Naive thymus-derived CD4-positive, alpha-beta T cell (primary cell): ENCODE measurements around the gene ALDH2. TPM values are rescaled to one million over a fixed set of nuclear protein-coding genes. Genes with fewer than 3 reads are reported as not detected.

ENCODE experiments used
- ATAC-seq: fragments of 150-1000 bp; cut with Tn5 transposase; 2 replicates; pipeline ENCODE4 v1.10.0; 2021; ENCODE audit warnings: mild to moderate bottlenecking, moderate library complexity
- CTCF ChIA-PET: fragments of 350-600 bp; sonication (Branson Sonifier 250); formaldehyde crosslinking; loops from one replicate; lab custom pipeline; 2021; ENCODE audit warnings: antibody characterized with exemption; lab: Charles Lee
- POLR2A ChIA-PET: fragments of 350-600 bp; sonication (Branson Sonifier 250); formaldehyde crosslinking; loops from one replicate; lab custom pipeline; 2021; ENCODE audit warnings: antibody characterized with exemption, inconsistent platforms; lab: Charles Lee
- DNase-seq, 9 donors: peaks; one replicate each; pipeline versions ENCODE4 v3.0.0 to v3.0.0-alpha.2; 2020 to 2022; ENCODE audit warnings: mixed read lengths in 1 of 9
- H3K27ac ChIP-seq: one replicate; pipeline ENCODE4 v1.7.0; 2013; ENCODE audit warnings: mild to moderate bottlenecking, low read depth, low read length, moderate library complexity
- H3K27me3 ChIP-seq, 2 donors: one replicate each; pipeline ENCODE4 v1.7.0; 2013; ENCODE audit warnings: low read length in 2 of 2, mild to moderate bottlenecking in 2 of 2, moderate library complexity in 2 of 2; ENCODE audit not compliant: control insufficient read depth in 2 of 2, insufficient read depth in 2 of 2
- H3K36me3 ChIP-seq, 3 experiments: 1 replicate in 2 of 3; 2 replicates in 1 of 3; pipeline ENCODE4 v1.7.0; 2013; ENCODE audit warnings: low read length in 3 of 3, mild to moderate bottlenecking in 3 of 3, moderate library complexity in 1 of 3; ENCODE audit not compliant: insufficient read depth in 3 of 3, control insufficient read depth in 2 of 3
- H3K4me1 ChIP-seq, 2 donors: one replicate each; pipeline ENCODE4 v1.7.0; 2013; ENCODE audit warnings: low read length in 2 of 2, mild to moderate bottlenecking in 2 of 2, moderate library complexity in 1 of 2; ENCODE audit not compliant: control insufficient read depth in 2 of 2, insufficient read depth in 2 of 2
- H3K4me3 ChIP-seq: 2 replicates; pipeline ENCODE4 v1.7.0; 2013; ENCODE audit warnings: mild to moderate bottlenecking, low read length
- H3K9me3 ChIP-seq, 3 experiments: 1 replicate in 2 of 3; 2 replicates in 1 of 3; pipeline ENCODE4 v1.7.0; 2013; ENCODE audit warnings: low read length in 3 of 3; ENCODE audit not compliant: control insufficient read depth in 2 of 3
- H3K27ac Mint-ChIP-seq, 9 donors: one replicate each; pipeline ENCODE4 v1.8.0; 2020 to 2022; ENCODE audit warnings: mixed read lengths in 9 of 9, mild to moderate bottlenecking in 8 of 9, moderate library complexity in 5 of 9, inconsistent platforms in 2 of 9
- H3K27me3 Mint-ChIP-seq, 5 donors: one replicate each; pipeline ENCODE4 v1.8.0; 2021 to 2022; ENCODE audit warnings: mixed read lengths in 5 of 5, mild to moderate bottlenecking in 1 of 5
- H3K36me3 Mint-ChIP-seq, 5 donors: one replicate each; pipeline ENCODE4 v1.8.0; 2020 to 2022; ENCODE audit warnings: mixed read lengths in 5 of 5, mild to moderate bottlenecking in 3 of 5, inconsistent platforms in 1 of 5
- H3K4me1 Mint-ChIP-seq, 7 donors: one replicate each; pipeline ENCODE4 v1.8.0; 2020 to 2022; ENCODE audit warnings: mixed read lengths in 7 of 7, mild to moderate bottlenecking in 3 of 7, inconsistent platforms in 1 of 7
- H3K4me3 Mint-ChIP-seq, 10 donors: one replicate each; pipeline ENCODE4 v1.8.0; 2020 to 2022; ENCODE audit warnings: mild to moderate bottlenecking in 10 of 10, mixed read lengths in 10 of 10, moderate library complexity in 6 of 10, inconsistent platforms in 2 of 10
- H3K9me3 Mint-ChIP-seq, 11 donors: one replicate each; pipeline ENCODE4 v1.8.0; 2020 to 2022; ENCODE audit warnings: mixed read lengths in 11 of 11, mild to moderate bottlenecking in 4 of 11, inconsistent platforms in 1 of 11, moderate library complexity in 1 of 11
- intact Hi-C, 2 donors: fragments of 100-400 bp; cut with micrococcal nuclease; formaldehyde crosslinking; loops; one replicate each; pipeline ENCODE4 v1.15.1; 2023
- polyA plus RNA-seq, 2 donors: library from polyadenylated mRNA; unstranded; fragments of 300-500 nt; fragmentation: Illumina TruSeq; gene quantifications; one replicate each; pipeline ENCODE4 v1.2.3, GENCODE V29; 2021
- total RNA-seq, 6 experiments: library from RNA in 5 of 6; stranded (reverse) in 5 of 6; gene quantifications; 1 replicate in 5 of 6; 2 replicates in 1 of 6; pipeline ENCODE4 v1.2.3 and lab custom pipeline; 2021 to 2026

Gene ALDH2
- total and polyA plus RNA-seq, 7 experiments from 2014 or later: 0.46 to 69.3 (median 3.3) TPM

GRCh38 chr12:111791507-111791906 lies 24.8 kb downstream of the ALDH2 start:
- H3K4me1 ChIP-seq: no peaks in the 10 kb centered on the region
- Mint-ChIP-seq H3K4me1 (no peaks in the 10 kb centered on the region), H3K27ac (no peak overlapping the region), H3K9me3 (no peaks in the 10 kb centered on the region), H3K36me3 (peaks cover 0 to 4% (median 0%) of the 10 kb centered on the region in 5 donors), H3K27me3 (no peaks in the 10 kb centered on the region), H3K4me3 (no peak overlapping the region)
- intact Hi-C loops: no loop called here
- H3K27ac ChIP-seq: no peak overlapping the region
- no peaks in the 10 kb centered on the region for H3K27me3 ChIP-seq
- no peaks in the 10 kb centered on the region for H3K9me3 ChIP-seq
- ATAC-seq (no peak), DNase-seq (no peak)
- POLR2A ChIA-PET: no interaction called here
- no peaks in the 10 kb centered on the region for H3K36me3 ChIP-seq
- no peak overlapping the region for H3K4me3 ChIP-seq
- CTCF ChIA-PET: interaction anchor here (1.4 kb wide), 1 partner anchor 21 kb away, joined by 4 read pairs; no protein-coding TSS in a partner anchor

GRCh38 chr12:111792155-111792855 lies 25.6 kb downstream of the ALDH2 start:
- H3K4me3 Mint-ChIP-seq: no peak overlapping the region
- no peaks in the 10 kb centered on the region for H3K9me3 Mint-ChIP-seq
- intact Hi-C loops: no loop called here
- H3K27ac ChIP-seq: no peak overlapping the region
- no peaks in the 10 kb centered on the region for H3K27me3 ChIP-seq
- H3K36me3 ChIP-seq: no peaks in the 10 kb centered on the region
- ChIA-PET POLR2A (no interaction called here), CTCF (no interaction called here)
- no peak for DNase-seq
- H3K4me1 ChIP-seq: no peaks in the 10 kb centered on the region
- H3K4me3 ChIP-seq: no peak overlapping the region
- H3K36me3 Mint-ChIP-seq: peaks cover 0 to 4% (median 0%) of the 10 kb centered on the region in 5 donors
- H3K4me1 Mint-ChIP-seq: no peaks in the 10 kb centered on the region
- no peaks in the 10 kb centered on the region for H3K9me3 ChIP-seq
- no peak for ATAC-seq
- peak overlapping the region in 1 of 9 donors; percentile 25 for H3K27ac Mint-ChIP-seq
- H3K27me3 Mint-ChIP-seq: no peaks in the 10 kb centered on the region

- no peak overlapping the region for H3K27ac Mint-ChIP-seq
- H3K4me3 ChIP-seq: no peak overlapping the region
- no peaks in the 10 kb centered on the region for H3K9me3 ChIP-seq
- no peaks in the 10 kb centered on the region for H3K27me3 Mint-ChIP-seq
- DNase-seq: no peak
- peaks cover 0 to 2% (median 0%) of the 10 kb centered on the region in 7 donors for H3K4me1 Mint-ChIP-seq
- peaks cover 0 to 4% (median 0%) of the 10 kb centered on the region in 5 donors for H3K36me3 Mint-ChIP-seq
- no peaks in the 10 kb centered on the region for H3K4me1 ChIP-seq
- ATAC-seq: no peak
- ChIA-PET CTCF (no interaction called here), POLR2A (no interaction called here)
- H3K4me3 Mint-ChIP-seq: no peak overlapping the region
- intact Hi-C loops: no loop called here
- H3K27me3 ChIP-seq: no peaks in the 10 kb centered on the region
- no peaks in the 10 kb centered on the region for H3K9me3 Mint-ChIP-seq
- no peak overlapping the region for H3K27ac ChIP-seq
- H3K36me3 ChIP-seq: no peaks in the 10 kb centered on the region
Measured at GRCh38 chr12:111792856-111793235, 26.1 kb downstream of the ALDH2 start.

- H3K36me3 ChIP-seq: no peaks in the 10 kb centered on the region
- no peaks in the 10 kb centered on the region for H3K27me3 ChIP-seq
- ChIA-PET POLR2A (no interaction called here), CTCF (no interaction called here)
- no peak overlapping the region for H3K27ac ChIP-seq
- no peak for DNase-seq
- Mint-ChIP-seq H3K36me3 (peaks cover 0 to 9% (median 0%) of the 10 kb centered on the region in 5 donors), H3K4me1 (peaks cover 0 to 2% (median 0%) of the 10 kb centered on the region in 7 donors), H3K9me3 (no peaks in the 10 kb centered on the region), H3K4me3 (no peak overlapping the region), H3K27me3 (no peaks in the 10 kb centered on the region), H3K27ac (no peak overlapping the region)
- H3K9me3 ChIP-seq: no peaks in the 10 kb centered on the region
- no peak overlapping the region for H3K4me3 ChIP-seq
- H3K4me1 ChIP-seq: no peaks in the 10 kb centered on the region
- ATAC-seq: no peak
- intact Hi-C loops: no loop called here
Measured at GRCh38 chr12:111798182-111798581, 31.4 kb downstream of the ALDH2 start.

- H3K4me3 ChIP-seq: no peak overlapping the region
- intact Hi-C loops: no loop called here
- Mint-ChIP-seq H3K4me1 (peaks cover 0 to 2% (median 0%) of the 10 kb centered on the region in 7 donors), H3K4me3 (no peak overlapping the region), H3K27me3 (no peaks in the 10 kb centered on the region), H3K27ac (no peak overlapping the region), H3K36me3 (peaks cover 0 to 9% (median 0%) of the 10 kb centered on the region in 5 donors), H3K9me3 (no peaks in the 10 kb centered on the region)
- H3K36me3 ChIP-seq: no peaks in the 10 kb centered on the region
- no peak for ATAC-seq
- ChIA-PET CTCF (no interaction called here), POLR2A (interaction anchor here (0.7 kb wide), 1 partner anchor 203 kb away, joined by 3 read pairs; no protein-coding TSS in a partner anchor)
- H3K27ac ChIP-seq: no peak overlapping the region
- H3K4me1 ChIP-seq: no peaks in the 10 kb centered on the region
- DNase-seq: no peak
- H3K9me3 ChIP-seq: no peaks in the 10 kb centered on the region
- no peaks in the 10 kb centered on the region for H3K27me3 ChIP-seq
Measured at GRCh38 chr12:111799758-111800157, 33.0 kb downstream of the ALDH2 start.

GRCh38 chr12:111803038-111803626 lies 36.4 kb downstream of the ALDH2 start:
- no peaks in the 10 kb centered on the region for H3K4me1 ChIP-seq
- peaks cover 0 to 8% (median 0%) of the 10 kb centered on the region in 5 donors for H3K36me3 Mint-ChIP-seq
- no peaks in the 10 kb centered on the region for H3K9me3 Mint-ChIP-seq
- no peaks in the 10 kb centered on the region for H3K27me3 ChIP-seq
- ChIA-PET CTCF (interaction anchor here (0.7 kb wide), 1 partner anchor 652 kb away, joined by 3 read pairs; no protein-coding TSS in a partner anchor), POLR2A (no interaction called here)
- ATAC-seq (no peak), DNase-seq (no peak)
- peaks cover 0 to 1% (median 0%) of the 10 kb centered on the region in 7 donors for H3K4me1 Mint-ChIP-seq
- H3K4me3 Mint-ChIP-seq: no peak overlapping the region
- no peaks in the 10 kb centered on the region for H3K27me3 Mint-ChIP-seq
- intact Hi-C loops: no loop called here
- no peaks in the 10 kb centered on the region for H3K9me3 ChIP-seq
- H3K4me3 ChIP-seq: no peak overlapping the region
- no peaks in the 10 kb centered on the region for H3K36me3 ChIP-seq
- H3K27ac Mint-ChIP-seq: no peak overlapping the region
- H3K27ac ChIP-seq: no peak overlapping the region
